T-helper 1 cell (primary cell): Measurements from ENCODE around the gene HPGDS.
A peak's percentile ranks its signal among the peaks of the same experiment; 100 is the strongest.
"Not testable (repeated sequence)": the region's sequence is repeated elsewhere in the genome, so short reads cannot be mapped to it uniquely, and the experiment has no call there.

ENCODE experiments used
- DNase-seq, 5 donors: peaks; one replicate each; pipeline ENCODE4 v3.0.0-alpha.2; 2012 to 2020

HPGDS gene

DNA sequence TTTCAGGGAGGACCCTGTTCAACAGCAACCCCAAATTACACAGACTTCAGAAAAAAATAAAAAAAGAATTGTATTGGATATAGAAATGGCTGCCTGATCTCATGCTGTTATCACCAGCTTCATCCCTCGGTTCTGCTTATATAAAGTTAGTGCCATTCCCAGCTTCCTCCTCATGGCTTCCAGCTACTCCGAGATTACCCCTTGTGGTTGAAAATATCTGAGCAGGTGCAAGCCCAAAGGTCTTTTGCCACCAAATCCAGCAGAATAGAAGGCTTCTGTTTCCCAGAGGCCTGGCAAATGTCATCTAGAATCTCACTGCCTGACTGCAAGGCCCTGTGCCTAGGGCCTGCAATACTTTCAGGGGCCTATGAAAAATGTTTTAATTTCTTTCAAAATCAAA, 13.8 kb upstream of the HPGDS start:
- no peak for DNase-seq

- DNase-seq: no peak
Observed at GRCh38 chr4:94354474-94354896, 11.8 kb upstream of the HPGDS start.

DNA sequence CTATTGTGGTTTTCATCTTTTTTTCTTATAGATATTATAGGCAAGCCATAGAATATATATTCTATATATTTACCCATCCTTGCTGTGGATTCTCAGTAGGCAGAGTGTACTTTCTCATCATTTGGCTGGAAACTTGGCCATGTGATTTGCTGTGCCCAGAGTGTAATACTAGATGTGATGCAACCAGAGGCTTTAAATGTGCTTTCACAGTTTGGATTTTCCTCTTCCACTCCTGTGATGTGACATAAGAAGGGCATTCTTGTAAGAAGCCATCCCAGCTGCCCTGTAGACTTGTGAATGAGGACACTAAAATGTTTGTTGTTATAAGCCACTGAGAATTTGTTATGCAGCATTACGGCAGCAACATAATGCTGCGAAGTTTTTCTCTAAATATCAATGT, 10.4 kb upstream of the HPGDS start:
- DNase-seq: no peak

- DNase-seq: no peak
Observed at GRCh38 chr4:94352163-94352562, 9.5 kb upstream of the HPGDS start.

DNA sequence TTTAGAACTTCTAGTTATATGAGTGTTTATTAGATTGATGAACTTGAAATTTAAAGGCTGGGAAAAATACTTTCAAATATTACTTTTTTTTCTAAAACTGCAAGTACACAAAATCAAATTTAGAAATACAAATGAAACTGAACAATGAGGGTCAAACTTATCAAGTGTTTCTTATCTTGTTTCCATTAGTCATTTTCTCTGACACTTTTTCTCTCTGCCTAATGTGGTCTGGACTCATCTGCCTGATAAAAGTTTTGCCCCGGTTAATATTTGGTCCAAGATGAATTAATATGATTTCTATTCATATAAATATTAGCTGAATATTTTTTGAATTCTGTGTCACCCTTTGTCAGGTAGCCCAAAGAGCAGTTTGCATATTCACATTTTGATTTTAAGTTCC, 8.7 kb upstream of the HPGDS start:
- DNase-seq: no peak

DNA sequence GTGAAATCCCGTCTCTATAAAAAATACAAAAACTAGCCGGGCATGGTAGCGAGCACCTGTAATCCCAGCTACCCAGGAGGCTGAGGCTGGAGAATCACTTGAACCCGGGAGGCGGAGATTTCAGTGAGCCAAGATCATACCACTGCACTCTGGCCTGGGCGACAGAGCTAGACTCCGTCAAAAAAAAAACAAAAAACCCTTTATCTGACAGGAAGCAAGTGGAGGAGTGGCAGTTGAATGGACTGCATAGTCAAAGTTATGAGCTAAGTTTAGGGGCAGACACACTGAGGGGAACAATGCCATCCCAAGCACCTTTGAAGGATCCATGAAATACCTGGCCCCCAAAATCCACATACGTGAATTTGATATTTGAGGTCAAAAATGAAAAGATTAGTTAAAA, 7.5 kb upstream of the HPGDS start:
- no peak for DNase-seq

- DNase-seq: peak in 1 of 5 donors; percentile 15
Observed at GRCh38 chr4:94349193-94349592, 6.6 kb upstream of the HPGDS start.

GRCh38 chr4:94348666-94349065, 6.0 kb upstream of the HPGDS start:
- DNase-seq: no peak

- DNase-seq: no peak
Observed at GRCh38 chr4:94346541-94346940, 3.9 kb upstream of the HPGDS start.

DNA sequence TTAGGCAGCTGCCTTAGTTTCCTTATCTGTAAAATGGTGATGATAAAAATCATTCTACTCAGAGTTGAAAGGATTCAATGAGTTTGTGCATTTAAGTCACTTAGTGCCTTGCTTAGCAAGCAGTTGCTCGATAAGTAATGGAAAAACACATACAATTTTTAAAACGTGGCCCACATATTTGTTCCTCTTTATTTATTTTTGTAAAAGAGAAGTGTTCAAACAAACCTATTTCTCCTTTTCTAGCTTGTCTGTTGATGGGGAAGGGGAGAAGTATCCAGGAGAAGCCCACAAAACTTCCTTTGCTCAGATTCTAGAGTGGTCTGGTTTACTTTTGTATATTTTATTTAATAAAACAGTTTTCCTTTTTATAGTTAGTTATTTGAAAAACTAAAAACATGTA, 3.3 kb upstream of the HPGDS start:
- DNase-seq: no peak

GRCh38 chr4:94345266-94345665, 2.6 kb upstream of the HPGDS start:
- DNase-seq: no peak

DNA sequence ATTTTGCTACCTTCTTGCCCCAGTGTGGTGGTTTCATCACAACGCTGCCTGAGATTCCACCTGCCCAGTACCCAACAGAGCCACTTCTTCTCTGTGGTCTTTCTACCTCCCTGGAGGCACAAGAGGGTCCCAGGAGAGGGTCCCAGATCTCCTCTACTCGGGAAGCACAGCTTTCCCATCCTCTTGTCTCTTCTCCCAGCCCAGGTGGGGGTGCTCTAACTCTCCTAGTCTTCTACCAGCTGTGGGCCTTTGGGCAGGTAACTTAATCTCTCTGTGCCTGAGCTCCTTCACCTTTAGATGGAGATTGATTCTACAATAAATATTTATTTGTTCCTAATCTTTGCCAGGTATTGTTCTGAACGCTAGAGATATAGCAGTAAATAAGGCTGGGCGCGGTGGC, 1.8 kb upstream of the HPGDS start:
- DNase-seq: no peak

DNA sequence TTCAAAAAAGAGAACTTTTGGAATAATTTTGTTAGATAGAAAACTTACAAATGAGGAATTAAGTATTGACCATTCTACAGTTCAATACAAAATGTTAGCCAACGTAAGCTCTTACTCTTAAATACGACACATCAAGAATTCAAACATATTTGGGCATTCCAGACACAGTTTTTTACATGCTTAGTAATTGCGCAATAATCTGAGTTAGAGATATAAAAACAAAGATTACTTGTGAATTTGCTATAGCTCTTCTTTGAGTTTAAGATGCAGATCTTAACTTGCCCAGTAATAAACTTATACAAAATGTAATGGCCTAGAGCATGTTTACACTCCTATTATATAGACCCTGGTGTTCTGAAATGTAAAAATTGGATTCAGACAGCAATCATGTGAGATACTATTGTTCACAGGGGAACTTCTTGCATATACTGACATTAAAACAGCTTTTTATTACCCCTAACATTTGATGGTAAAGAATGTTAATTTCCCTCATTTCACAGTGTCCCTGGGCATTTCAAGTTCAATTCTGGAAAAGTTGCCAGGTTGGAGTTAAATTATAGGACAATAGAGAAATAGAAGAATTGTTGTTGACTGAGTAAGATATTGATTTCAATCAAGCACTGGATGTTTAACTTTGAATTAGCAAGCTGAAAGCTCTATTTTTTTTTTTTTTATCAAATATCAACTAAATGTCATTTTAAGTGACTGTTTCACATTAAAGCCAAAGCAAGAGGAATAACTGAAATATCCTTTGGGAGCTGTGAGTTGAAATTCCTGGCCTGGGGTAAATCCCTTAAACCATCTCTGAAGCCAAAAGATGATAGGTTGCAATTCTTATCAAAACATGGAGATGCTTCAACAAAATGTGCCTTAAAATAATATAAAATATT, 910 bp downstream of the HPGDS start:
- DNase-seq: no peak

GRCh38 chr4:94339779-94340178, 2.9 kb downstream of the HPGDS start:
- DNase-seq: peak in 2 of 5 donors; percentile 1 to 71

- peak in 1 of 5 donors; percentile 73 for DNase-seq
Observed at GRCh38 chr4:94338681-94339351, 3.8 kb downstream of the HPGDS start.

DNA sequence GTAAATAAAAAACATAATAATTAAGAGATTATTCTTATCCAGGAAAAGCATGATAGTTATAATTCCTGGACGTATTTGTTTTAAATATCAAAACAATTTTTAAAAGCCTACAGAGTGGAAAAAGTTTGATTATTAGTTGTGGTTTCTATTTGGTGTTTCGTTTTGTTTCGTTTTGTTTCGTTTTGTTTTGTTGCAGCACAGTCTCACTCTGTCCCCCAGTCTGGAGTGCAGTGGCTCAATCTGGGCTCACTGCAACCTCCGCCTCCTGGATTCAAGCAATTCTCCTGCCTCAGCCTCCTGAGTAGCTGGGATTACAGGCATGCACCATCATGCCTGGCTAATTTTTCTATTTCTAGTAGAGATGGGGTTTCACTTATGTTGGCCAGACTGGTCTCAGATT, 5.8 kb downstream of the HPGDS start:
- DNase-seq: not testable (repeated sequence)

GRCh38 chr4:94336303-94336702, 6.3 kb downstream of the HPGDS start:
- no peak for DNase-seq

- DNase-seq: no peak
Observed at GRCh38 chr4:94334962-94335361, 7.7 kb downstream of the HPGDS start.

DNA sequence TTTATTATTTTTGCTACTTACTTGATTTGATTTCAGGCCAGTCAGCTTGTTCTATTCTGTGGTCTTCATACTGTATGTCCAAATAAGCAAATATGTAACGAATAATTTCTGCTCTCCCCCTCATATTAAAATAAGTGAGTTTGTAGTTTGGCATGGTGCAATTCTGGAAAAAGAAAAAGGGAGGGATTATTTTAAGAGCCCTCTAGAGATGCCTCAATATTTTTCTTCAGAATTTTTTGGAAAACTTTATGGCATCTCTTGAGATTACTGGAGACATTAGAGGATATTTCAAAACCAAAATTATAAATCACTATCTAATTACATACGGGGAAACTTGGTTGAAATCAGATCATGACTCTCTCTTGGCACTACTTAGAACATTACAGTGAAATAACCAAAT, 8.2 kb downstream of the HPGDS start:
- no peak for DNase-seq

DNA sequence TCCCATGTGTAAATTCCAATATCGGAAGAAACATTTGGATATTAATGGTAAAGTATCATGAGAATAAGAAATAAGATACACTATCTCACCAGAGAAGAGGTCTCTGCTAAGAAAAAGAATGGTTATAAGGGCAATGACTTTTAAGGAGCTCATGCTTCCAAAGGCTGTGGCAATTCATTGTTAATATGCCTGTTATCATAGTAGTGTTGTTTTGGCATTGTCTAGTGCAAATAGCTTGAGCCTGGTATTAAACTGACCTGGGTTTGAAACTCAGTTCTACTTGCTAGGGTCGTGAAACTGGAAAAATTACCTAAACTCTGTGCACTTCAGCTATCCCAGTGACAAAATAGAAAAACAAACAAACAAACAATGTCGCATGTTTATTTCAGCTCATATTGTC, 8.8 kb downstream of the HPGDS start:
- DNase-seq: no peak

DNA sequence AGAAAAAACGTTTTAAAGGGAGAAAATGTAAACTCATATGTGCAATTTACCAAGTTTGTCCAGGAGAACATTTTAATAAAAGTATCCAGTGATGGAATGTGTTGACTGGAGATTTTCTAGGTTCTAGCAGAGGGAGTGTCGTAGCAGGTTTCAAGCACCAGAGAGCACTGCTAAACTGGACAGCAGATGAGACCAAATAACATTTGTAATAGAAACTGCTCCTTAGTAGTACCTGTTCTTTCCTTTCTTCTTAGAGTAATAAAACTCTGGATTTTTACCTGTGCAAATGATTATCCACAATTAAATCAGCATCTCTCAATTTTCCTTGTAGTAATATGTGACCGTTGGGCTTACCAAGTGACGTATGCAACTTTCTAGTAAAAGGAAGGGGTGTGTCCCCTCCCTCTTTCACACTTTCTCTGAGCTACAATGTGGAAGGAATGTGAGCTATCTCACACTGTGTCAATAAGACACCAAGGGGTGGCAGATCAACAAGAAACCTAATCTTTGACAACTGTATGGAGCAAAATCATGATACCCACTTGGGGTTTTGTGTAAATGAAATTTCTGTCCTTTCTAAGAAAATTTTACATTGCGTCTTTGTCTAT, 9.5 kb downstream of the HPGDS start:
- peak in 1 of 5 donors; percentile 11 for DNase-seq

DNA sequence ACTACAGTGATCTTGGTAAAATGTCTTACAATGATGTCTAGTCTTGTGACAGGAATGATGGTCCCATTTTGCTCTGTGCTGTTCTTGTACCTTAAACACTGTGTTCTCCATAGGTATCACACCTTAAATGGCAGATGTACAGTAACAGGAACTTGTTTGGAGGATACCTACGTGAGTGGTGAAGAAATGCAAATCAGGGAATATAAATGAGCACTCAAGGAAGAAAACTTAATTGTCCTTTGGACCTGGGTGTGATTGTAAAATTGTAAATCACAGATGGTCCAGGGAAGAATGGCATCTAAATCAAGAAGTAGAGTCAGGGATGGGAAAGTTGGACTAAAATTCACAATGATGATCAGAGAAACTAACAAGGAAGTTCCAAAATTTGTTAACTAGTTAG, 12.7 kb downstream of the HPGDS start:
- no peak for DNase-seq

- DNase-seq: no peak
Observed at GRCh38 chr4:94325835-94326234, 16.8 kb downstream of the HPGDS start.

DNA sequence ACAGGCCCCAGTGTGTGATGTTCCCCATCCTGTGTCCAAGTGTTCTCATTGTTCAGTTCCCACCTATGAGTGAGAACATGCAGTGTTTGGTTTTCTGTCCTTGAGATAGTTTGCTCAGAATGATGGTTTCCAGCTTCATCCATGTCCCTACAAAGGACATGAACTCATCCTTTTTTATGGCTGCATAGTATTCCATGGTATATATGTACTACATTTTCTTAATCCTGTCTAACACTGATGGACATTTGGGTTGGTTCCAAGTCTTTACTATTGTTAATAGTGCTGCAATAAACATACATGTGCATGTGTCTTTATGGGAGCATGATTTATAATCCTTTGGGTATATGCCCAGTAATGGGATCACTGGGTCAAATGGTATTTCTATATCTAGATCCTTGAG, 22.7 kb downstream of the HPGDS start:
- not testable (repeated sequence) for DNase-seq
